ENCODE results near the gene LRRC4. TPM values are rescaled to one million over a fixed set of nuclear protein-coding genes. Genes with fewer than 3 reads are reported as not detected.

Gene LRRC4
- total RNA-seq, 1 donor from 2014 or later, result 67.5 TPM

DNA sequence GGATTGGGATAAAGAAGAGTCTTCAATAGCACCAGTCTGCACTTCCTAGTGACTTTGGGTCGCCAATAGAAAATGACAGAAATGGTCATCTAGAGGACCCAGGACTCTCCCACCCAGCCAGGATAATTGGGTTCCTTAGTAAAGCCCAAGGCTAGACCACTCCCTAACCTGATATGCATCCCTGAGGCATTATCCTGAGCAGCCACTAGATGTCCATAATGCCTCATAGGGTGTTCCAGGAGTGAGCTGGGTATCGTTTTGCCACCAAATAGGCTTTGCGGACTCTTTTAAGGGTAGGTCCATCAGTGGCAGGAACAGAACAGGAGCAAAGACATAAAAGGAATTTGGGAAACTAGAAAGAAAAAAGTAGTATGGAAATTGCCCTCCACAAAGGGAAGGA lies 4.5 kb upstream of the LRRC4 start:
- Mint-ChIP-seq H3K4me3 (peak overlapping the region; percentile 70), H3K36me3 (ENCODE audit: low read depth) (no peaks in the 10 kb centered on the region)
- TF ChIP-seq, protein P1, sequence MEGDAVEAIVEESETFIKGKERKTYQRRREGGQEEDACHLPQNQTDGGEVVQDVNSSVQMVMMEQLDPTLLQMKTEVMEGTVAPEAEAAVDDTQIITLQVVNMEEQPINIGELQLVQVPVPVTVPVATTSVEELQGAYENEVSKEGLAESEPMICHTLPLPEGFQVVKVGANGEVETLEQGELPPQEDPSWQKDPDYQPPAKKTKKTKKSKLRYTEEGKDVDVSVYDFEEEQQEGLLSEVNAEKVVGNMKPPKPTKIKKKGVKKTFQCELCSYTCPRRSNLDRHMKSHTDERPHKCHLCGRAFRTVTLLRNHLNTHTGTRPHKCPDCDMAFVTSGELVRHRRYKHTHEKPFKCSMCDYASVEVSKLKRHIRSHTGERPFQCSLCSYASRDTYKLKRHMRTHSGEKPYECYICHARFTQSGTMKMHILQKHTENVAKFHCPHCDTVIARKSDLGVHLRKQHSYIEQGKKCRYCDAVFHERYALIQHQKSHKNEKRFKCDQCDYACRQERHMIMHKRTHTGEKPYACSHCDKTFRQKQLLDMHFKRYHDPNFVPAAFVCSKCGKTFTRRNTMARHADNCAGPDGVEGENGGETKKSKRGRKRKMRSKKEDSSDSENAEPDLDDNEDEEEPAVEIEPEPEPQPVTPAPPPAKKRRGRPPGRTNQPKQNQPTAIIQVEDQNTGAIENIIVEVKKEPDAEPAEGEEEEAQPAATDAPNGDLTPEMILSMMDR (conservative IDR thresholded peaks at IDR 0.05), result peak; percentile 59

DNA sequence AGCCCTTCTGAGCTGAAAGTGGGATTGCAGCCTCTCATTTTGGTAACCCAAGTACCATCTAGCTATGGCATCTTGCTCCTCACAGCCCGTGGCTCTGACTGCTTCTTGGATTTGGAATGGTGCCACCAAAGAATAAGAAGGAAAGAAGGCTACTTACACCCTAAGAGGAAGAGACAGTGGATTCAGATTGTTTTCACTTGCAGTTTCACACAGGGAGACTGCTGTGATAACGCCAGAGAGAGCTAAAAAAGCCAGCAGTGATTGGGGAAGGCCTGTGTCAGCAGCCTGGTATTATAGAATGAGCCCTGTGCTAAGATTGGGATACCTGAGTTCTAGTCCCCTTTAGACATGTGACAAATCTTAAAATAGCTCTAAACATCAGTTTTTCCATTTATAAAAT lies 3.6 kb upstream of the LRRC4 start:
- H3K27ac Mint-ChIP-seq (ENCODE audit: unreplicated experiment), result no peak overlapping the region
- H3K36me3 Mint-ChIP-seq (ENCODE audit: low read depth), result no peaks in the 10 kb centered on the region
- peak overlapping the region; percentile 91 for H3K4me3 Mint-ChIP-seq
- DNase-seq (ENCODE audit: low read depth, low spot score), result no peak
- H3K27me3 Mint-ChIP-seq (ENCODE audit: low read depth), result no peaks in the 10 kb centered on the region
- peaks cover 19% of the 10 kb centered on the region for H3K4me1 Mint-ChIP-seq
- H3K9me3 Mint-ChIP-seq, result no peaks in the 10 kb centered on the region
- TF ChIP-seq, protein P1 (conservative IDR thresholded peaks at IDR 0.05), result no peak

More for the DNA sequence above, 4.5 kb upstream of the LRRC4 start:
- H3K27me3 Mint-ChIP-seq (ENCODE audit: low read depth), result no peaks in the 10 kb centered on the region
- no peak overlapping the region for H3K27ac Mint-ChIP-seq (ENCODE audit: unreplicated experiment)
- no peaks in the 10 kb centered on the region for H3K9me3 Mint-ChIP-seq
- no peak for DNase-seq (ENCODE audit: low read depth, low spot score)
- peaks cover 15% of the 10 kb centered on the region for H3K4me1 Mint-ChIP-seq

DNA sequence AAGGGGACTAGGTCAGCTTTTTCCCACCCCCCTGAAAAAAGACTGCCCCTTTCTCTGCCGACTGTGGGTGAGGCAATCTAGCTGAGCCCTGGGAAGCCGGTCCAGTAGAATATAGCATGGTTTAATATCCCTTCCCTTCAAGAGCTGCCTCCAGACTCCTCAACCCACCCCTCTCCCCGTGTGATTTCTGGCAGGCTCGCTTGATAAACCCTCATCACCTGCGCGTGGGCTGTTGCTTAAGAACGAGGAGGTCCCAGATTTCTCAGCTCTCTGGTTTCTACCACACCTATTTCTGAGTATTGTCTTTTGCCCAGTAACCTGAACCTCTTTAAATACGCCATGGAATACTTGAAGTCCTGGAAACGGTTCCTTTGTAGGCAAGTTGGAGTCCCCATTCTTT lies 2.0 kb upstream of the LRRC4 start:
- TF ChIP-seq, protein P1 (conservative IDR thresholded peaks at IDR 0.05), result no peak
- DNase-seq (ENCODE audit: low read depth, low spot score), result no peak
- Mint-ChIP-seq H3K27me3 (ENCODE audit: low read depth) (no peaks in the 10 kb centered on the region), H3K9me3 (no peaks in the 10 kb centered on the region), H3K4me3 (peak overlapping the region; percentile 91), H3K27ac (ENCODE audit: unreplicated experiment) (no peak overlapping the region), H3K36me3 (ENCODE audit: low read depth) (peaks cover 9% of the 10 kb centered on the region), H3K4me1 (peaks cover 28% of the 10 kb centered on the region)

DNA sequence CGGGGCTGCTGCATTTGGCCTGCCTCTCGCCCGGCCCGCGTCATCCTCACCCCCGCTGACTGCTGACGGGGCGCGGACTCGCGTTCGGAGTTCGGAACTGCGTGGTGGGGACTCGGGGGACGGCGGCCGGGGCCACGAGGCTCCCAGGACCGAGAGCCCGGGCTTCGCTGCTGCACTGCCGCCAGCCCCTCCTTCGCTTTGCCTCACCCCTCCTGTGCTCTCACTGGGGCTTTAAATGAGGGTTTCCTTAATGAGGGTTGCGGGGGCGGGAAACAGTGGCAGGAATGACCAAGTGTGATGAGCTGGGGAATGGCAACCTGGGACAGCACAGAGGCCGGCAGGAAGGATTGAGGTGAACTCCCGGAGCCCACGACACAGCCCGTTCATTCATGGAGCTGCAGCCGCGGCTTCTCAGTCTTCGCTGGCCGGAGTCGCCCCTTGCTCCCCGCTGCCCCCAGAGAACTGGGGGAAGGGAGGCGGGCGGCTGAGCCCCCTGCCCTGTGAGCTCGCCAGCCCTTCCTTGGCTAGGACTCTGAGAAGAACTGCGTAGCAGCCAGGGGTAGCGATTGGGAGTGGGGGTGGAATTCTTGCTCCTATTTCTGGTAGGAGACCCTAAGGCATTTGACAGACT lies 1.5 kb upstream of the LRRC4 start:
- peaks cover 9% of the 10 kb centered on the region for H3K36me3 Mint-ChIP-seq (ENCODE audit: low read depth)
- peak; percentile 33 for DNase-seq (ENCODE audit: low read depth, low spot score)
- H3K27me3 Mint-ChIP-seq (ENCODE audit: low read depth), result no peaks in the 10 kb centered on the region
- H3K4me3 Mint-ChIP-seq, result peak overlapping the region; percentile 91
- H3K4me1 Mint-ChIP-seq, result peaks cover 33% of the 10 kb centered on the region
- H3K9me3 Mint-ChIP-seq, result no peaks in the 10 kb centered on the region
- peak overlapping the region; percentile 62 for H3K27ac Mint-ChIP-seq (ENCODE audit: unreplicated experiment)
- TF ChIP-seq, protein P1 (conservative IDR thresholded peaks at IDR 0.05), result no peak

DNA sequence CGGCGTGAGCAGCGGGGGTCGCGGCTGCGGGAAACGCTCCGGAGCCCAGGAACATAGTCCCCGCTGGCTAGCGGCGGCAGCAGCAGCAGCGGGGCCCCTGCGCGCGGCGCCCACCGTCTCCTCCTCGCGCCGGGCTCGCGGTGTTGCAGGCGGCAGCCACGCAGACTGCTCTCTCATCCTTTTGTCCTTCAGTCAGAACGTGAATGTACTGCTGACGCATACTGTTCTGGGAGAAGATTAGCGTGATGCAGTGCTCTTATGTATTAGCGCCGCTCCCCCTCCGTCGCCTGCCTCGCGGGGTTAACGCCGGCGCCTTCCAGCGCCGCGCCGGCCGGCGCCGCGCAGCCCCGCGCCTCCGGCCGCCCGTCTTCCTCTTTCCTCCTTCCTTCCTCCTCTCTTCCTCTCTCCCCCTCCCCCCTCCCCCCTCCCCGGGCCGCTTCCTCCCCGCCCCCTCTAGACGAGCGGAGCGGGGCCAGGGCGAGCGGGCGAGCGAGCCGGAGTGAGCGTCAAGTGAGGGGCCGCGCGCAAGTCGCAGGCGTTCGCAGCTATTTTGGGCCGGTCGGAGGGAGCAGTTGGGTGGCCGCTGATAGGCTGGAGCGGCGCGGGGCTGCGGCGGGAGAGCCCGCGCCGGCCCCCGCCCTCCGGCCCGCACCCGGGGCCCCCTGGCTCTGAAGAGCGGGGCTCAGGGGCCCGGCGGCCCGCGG lies 816 bp upstream of the LRRC4 start:
- peak; percentile 55 for DNase-seq (ENCODE audit: low read depth, low spot score)
- TF ChIP-seq, protein P1 (conservative IDR thresholded peaks at IDR 0.05), result peak; percentile 45
- Mint-ChIP-seq H3K9me3 (no peaks in the 10 kb centered on the region), H3K27ac (ENCODE audit: unreplicated experiment) (peak overlapping the region; percentile 94), H3K4me1 (peaks cover 40% of the 10 kb centered on the region), H3K4me3 (peak overlapping the region; percentile 92), H3K36me3 (ENCODE audit: low read depth) (peaks cover 12% of the 10 kb centered on the region), H3K27me3 (ENCODE audit: low read depth) (no peaks in the 10 kb centered on the region)
